ENCODE data around the gene ALG9. TPM values are rescaled to one million over a fixed set of nuclear protein-coding genes. Genes with fewer than 3 reads are reported as not detected.

The ALG9 gene
- total RNA-seq, 1 experiment from 2014 or later: 19.7 TPM

GRCh38 chr11:111920908-111921307 lies 49.5 kb upstream of the ALG9 start (continued):
- TF ChIP-seq MYBL2 (CRISPR knock-in tag; IDR thresholded peaks at IDR 0.05) (no peak), RORB (CRISPR knock-in tag; IDR thresholded peaks at IDR 0.05) (no peak), ZNF532 (CRISPR knock-in tag; IDR thresholded peaks at IDR 0.05; ENCODE audit: borderline replicate concordance) (no peak), ARID4B (CRISPR knock-in tag; IDR thresholded peaks at IDR 0.05; ENCODE audit: borderline replicate concordance) (no peak), NFE2L1 (CRISPR knock-in tag; IDR thresholded peaks at IDR 0.05) (no peak), AR (CRISPR knock-in tag; IDR thresholded peaks at IDR 0.05) (no peak), ZNF396 (CRISPR knock-in tag; IDR thresholded peaks at IDR 0.05; ENCODE audit: borderline replicate concordance) (no peak), ATF3 (CRISPR knock-in tag; conservative IDR thresholded peaks at IDR 0.05) (no peak), ZNF512 (CRISPR knock-in tag; IDR thresholded peaks at IDR 0.05; ENCODE audit: borderline replicate concordance) (no peak), PREB (CRISPR knock-in tag; IDR thresholded peaks at IDR 0.05; ENCODE audit: borderline replicate concordance) (no peak), RELA (CRISPR knock-in tag; IDR thresholded peaks at IDR 0.05; ENCODE audit: borderline replicate concordance) (no peak)

Data from WTC11 (cell line).